Measurements from ENCODE around the gene RPS5. TPM values are rescaled to one million over a fixed set of nuclear protein-coding genes. Genes with fewer than 3 reads are reported as not detected.
A peak's percentile ranks its signal among the peaks of the same experiment; 100 is the strongest.
"Not testable (repeated sequence)": the region's sequence is repeated elsewhere in the genome, so short reads cannot be mapped to it uniquely, and the experiment has no call there.

RPS5 gene
- 1,000 to 10,000 TPM; 1,234 to 1,535 TPM for total RNA-seq

- Mint-ChIP-seq H3K27me3 (no peaks in the 10 kb centered on the region), H3K4me3 (peak within 1 kb of the TSS; percentile 96), H3K36me3 (ENCODE audit: low read depth) (peaks cover 40% of the 10 kb centered on the region), H3K4me1 (peaks cover 33% of the 10 kb centered on the region), H3K9me3 (ENCODE audit: low read depth) (no peaks in the 10 kb centered on the region), H3K27ac (peak within 1 kb of the TSS; percentile 97)
- ATAC-seq (peak; percentile 96), DNase-seq (peak; percentile 97)
- CTCF ChIA-PET = no interaction called here
- intact Hi-C loops (cut with DNase I, micrococcal nuclease) = loop anchor here (1.0 to 5.0 kb wide), 18 partner anchors 14 to 384 kb away; partner anchors contain the start of genes ERVK3-1 (in 2 of the 2), ZNF446 (in 2 of the 2), ZNF584 (in 2 of the 2) and MZF1 (in 1 of the 2)
- POLR2A ChIA-PET = interaction anchor here (1.0 kb wide), 1 partner anchor 25 kb away, joined by 3 read pairs; the partner anchor contains the start of gene ZNF497
These were observed at the start of gene RPS5 for GRCh38 chr19:58386576-58387337. Gene RPS5, plus strand, starts transcription at chr19:58387269. Its CDS starts 869 bp downstream, at chr19:58388138.

- Mint-ChIP-seq H3K27ac (no peak overlapping the region), H3K9me3 (ENCODE audit: low read depth) (no peaks in the 10 kb centered on the region), H3K4me1 (no peaks in the 10 kb centered on the region), H3K27me3 (no peaks in the 10 kb centered on the region), H3K4me3 (no peak overlapping the region), H3K36me3 (ENCODE audit: low read depth) (peaks cover 41% of the 10 kb centered on the region)
- ChIA-PET POLR2A (no interaction called here), CTCF (no interaction called here)
- no peak for DNase-seq
- intact Hi-C loops (cut with DNase I, micrococcal nuclease) = no loop called here
- no peak for ATAC-seq
These were observed 48.7 kb upstream of the RPS5 start for GRCh38 chr19:58338336-58338735.

- CTCF ChIA-PET = interaction anchor here (1.1 kb wide), 1 partner anchor 9 kb away, joined by 3 read pairs; no protein-coding TSS in a partner anchor
- no peaks in the 10 kb centered on the region for H3K4me1 Mint-ChIP-seq
- intact Hi-C loops (cut with DNase I, micrococcal nuclease) = no loop called here
- POLR2A ChIA-PET = no interaction called here
- DNase-seq = no peak
- H3K27me3 Mint-ChIP-seq = no peaks in the 10 kb centered on the region
- H3K36me3 Mint-ChIP-seq (ENCODE audit: low read depth) = peaks cover 39% of the 10 kb centered on the region
- no peak for ATAC-seq
- H3K4me3 Mint-ChIP-seq = no peak overlapping the region
- no peaks in the 10 kb centered on the region for H3K9me3 Mint-ChIP-seq (ENCODE audit: low read depth)
- H3K27ac Mint-ChIP-seq = no peak overlapping the region
These were observed 48.1 kb upstream of the RPS5 start for GRCh38 chr19:58338825-58339558.

- H3K36me3 Mint-ChIP-seq (ENCODE audit: low read depth) = peaks cover 7% of the 10 kb centered on the region
- CTCF ChIA-PET = no interaction called here
These were observed 41.5 kb upstream of the RPS5 start for GRCh38 chr19:58345558-58345957.

GRCh38 chr19:58346961-58347929 lies 39.8 kb upstream of the RPS5 start:
- DNase-seq = peak; percentile 87
- peak; percentile 97 for ATAC-seq
- intact Hi-C loops (cut with DNase I, micrococcal nuclease) = loop anchor here (1.0 to 2.0 kb wide), 6 partner anchors 15 to 68 kb away; partner anchors contain the start of genes ZNF497 (in 2 of the 2), ZNF8 (in 1 of the 2) and ZNF837 (in 1 of the 2)
- no peaks in the 10 kb centered on the region for H3K9me3 Mint-ChIP-seq (ENCODE audit: low read depth)
- ChIA-PET POLR2A (interaction anchor here (0.6 kb wide), 1 partner anchor 197 kb away, joined by 3 read pairs; the partner anchor contains the start of gene TRIM28), CTCF (interaction anchor here (0.9 to 3.0 kb wide), 6 partner anchors 8 to 172 kb away, joined by 3 to 15 read pairs (median 4); partner anchors contain the start of genes ZBTB45, ZNF324B and ZNF497)
- H3K27me3 Mint-ChIP-seq = peaks cover 10% of the 10 kb centered on the region
- H3K4me1 Mint-ChIP-seq = peaks cover 16% of the 10 kb centered on the region
- H3K36me3 Mint-ChIP-seq (ENCODE audit: low read depth) = peaks cover 3% of the 10 kb centered on the region
- H3K27ac Mint-ChIP-seq = peak overlapping the region; percentile 70
- peak overlapping the region; percentile 87 for H3K4me3 Mint-ChIP-seq

More at GRCh38 chr19:58345558-58345957, 41.5 kb upstream of the RPS5 start:
- intact Hi-C loops (cut with DNase I, micrococcal nuclease) = no loop called here
- H3K27ac Mint-ChIP-seq = no peak overlapping the region
- peak overlapping the region; percentile 87 for H3K4me3 Mint-ChIP-seq
- no peaks in the 10 kb centered on the region for H3K9me3 Mint-ChIP-seq (ENCODE audit: low read depth)
- ATAC-seq = no peak
- H3K27me3 Mint-ChIP-seq = peaks cover 10% of the 10 kb centered on the region
- POLR2A ChIA-PET = interaction anchor here (0.5 kb wide), 1 partner anchor 19 kb away, joined by 3 read pairs; no protein-coding TSS in a partner anchor
- peaks cover 16% of the 10 kb centered on the region for H3K4me1 Mint-ChIP-seq
- no peak for DNase-seq

GRCh38 chr19:58348080-58348479 lies 39.0 kb upstream of the RPS5 start:
- peak overlapping the region; percentile 87 for H3K4me3 Mint-ChIP-seq
- POLR2A ChIA-PET; H3K36me3 Mint-ChIP-seq (ENCODE audit: low read depth); ATAC-seq; DNase-seq; intact Hi-C loops (cut with DNase I, micrococcal nuclease); H3K9me3 Mint-ChIP-seq (ENCODE audit: low read depth): not testable (repeated sequence)
- H3K27ac Mint-ChIP-seq = peak overlapping the region; percentile 70
- H3K4me1 Mint-ChIP-seq = peaks cover 16% of the 10 kb centered on the region
- H3K27me3 Mint-ChIP-seq = peaks cover 10% of the 10 kb centered on the region
- CTCF ChIA-PET = interaction anchor here (0.9 to 3.0 kb wide), 4 partner anchors 9 to 171 kb away, joined by 3 to 15 read pairs (median 4); partner anchors contain the start of genes ZBTB45, ZNF324B and ZNF497

GRCh38 chr19:58349590-58349989 lies 37.5 kb upstream of the RPS5 start:
- POLR2A ChIA-PET = no interaction called here
- DNase-seq (no peak), ATAC-seq (no peak)
- Mint-ChIP-seq H3K4me3 (no peak overlapping the region), H3K27ac (no peak overlapping the region), H3K4me1 (peaks cover 16% of the 10 kb centered on the region), H3K27me3 (peaks cover 10% of the 10 kb centered on the region), H3K9me3 (ENCODE audit: low read depth) (no peaks in the 10 kb centered on the region), H3K36me3 (ENCODE audit: low read depth) (peaks cover 5% of the 10 kb centered on the region)
- CTCF ChIA-PET = no interaction called here
- intact Hi-C loops (cut with DNase I, micrococcal nuclease) = no loop called here

- H3K36me3 Mint-ChIP-seq (ENCODE audit: low read depth) = peaks cover 5% of the 10 kb centered on the region
- no peak overlapping the region for H3K27ac Mint-ChIP-seq
- DNase-seq = no peak
- CTCF ChIA-PET = no interaction called here
- no peaks in the 10 kb centered on the region for H3K9me3 Mint-ChIP-seq (ENCODE audit: low read depth)
- intact Hi-C loops (cut with DNase I, micrococcal nuclease) = no loop called here
- POLR2A ChIA-PET = no interaction called here
- ATAC-seq = no peak
- peaks cover 16% of the 10 kb centered on the region for H3K4me1 Mint-ChIP-seq
- peaks cover 10% of the 10 kb centered on the region for H3K27me3 Mint-ChIP-seq
- H3K4me3 Mint-ChIP-seq = no peak overlapping the region
These were observed 36.8 kb upstream of the RPS5 start for GRCh38 chr19:58350001-58350861.

- POLR2A ChIA-PET = no interaction called here
- H3K4me1 Mint-ChIP-seq = peaks cover 21% of the 10 kb centered on the region
- CTCF ChIA-PET = interaction anchor here (0.6 kb wide), 1 partner anchor 372 kb away, joined by 3 read pairs; no protein-coding TSS in a partner anchor
- no peak overlapping the region for H3K27ac Mint-ChIP-seq
- no peaks in the 10 kb centered on the region for H3K9me3 Mint-ChIP-seq (ENCODE audit: low read depth)
- H3K36me3 Mint-ChIP-seq (ENCODE audit: low read depth) = peaks cover 5% of the 10 kb centered on the region
- DNase-seq (no peak), ATAC-seq (no peak)
- intact Hi-C loops (cut with DNase I, micrococcal nuclease) = no loop called here
- no peak overlapping the region for H3K4me3 Mint-ChIP-seq
- peaks cover 8% of the 10 kb centered on the region for H3K27me3 Mint-ChIP-seq
These were observed 36.1 kb upstream of the RPS5 start for GRCh38 chr19:58350871-58351557.

- H3K36me3 Mint-ChIP-seq (ENCODE audit: low read depth) = peaks cover 5% of the 10 kb centered on the region
- intact Hi-C loops (cut with DNase I, micrococcal nuclease) = no loop called here
- H3K27ac Mint-ChIP-seq = no peak overlapping the region
- ATAC-seq (no peak), DNase-seq (no peak)
- no peaks in the 10 kb centered on the region for H3K9me3 Mint-ChIP-seq (ENCODE audit: low read depth)
- POLR2A ChIA-PET = no interaction called here
- H3K27me3 Mint-ChIP-seq = peaks cover 8% of the 10 kb centered on the region
- CTCF ChIA-PET = interaction anchor here (0.6 kb wide), 1 partner anchor 372 kb away, joined by 3 read pairs; no protein-coding TSS in a partner anchor
- no peak overlapping the region for H3K4me3 Mint-ChIP-seq
- peaks cover 21% of the 10 kb centered on the region for H3K4me1 Mint-ChIP-seq
These were observed 35.6 kb upstream of the RPS5 start for GRCh38 chr19:58351558-58351878.
